ENCODE measurements around the gene NOL8. TPM values are rescaled to one million over a fixed set of nuclear protein-coding genes. Genes with fewer than 3 reads are reported as not detected.

NOL8 gene
- polyA plus RNA-seq, 2 donors, result 13.4 to 20.5 TPM

DNA sequence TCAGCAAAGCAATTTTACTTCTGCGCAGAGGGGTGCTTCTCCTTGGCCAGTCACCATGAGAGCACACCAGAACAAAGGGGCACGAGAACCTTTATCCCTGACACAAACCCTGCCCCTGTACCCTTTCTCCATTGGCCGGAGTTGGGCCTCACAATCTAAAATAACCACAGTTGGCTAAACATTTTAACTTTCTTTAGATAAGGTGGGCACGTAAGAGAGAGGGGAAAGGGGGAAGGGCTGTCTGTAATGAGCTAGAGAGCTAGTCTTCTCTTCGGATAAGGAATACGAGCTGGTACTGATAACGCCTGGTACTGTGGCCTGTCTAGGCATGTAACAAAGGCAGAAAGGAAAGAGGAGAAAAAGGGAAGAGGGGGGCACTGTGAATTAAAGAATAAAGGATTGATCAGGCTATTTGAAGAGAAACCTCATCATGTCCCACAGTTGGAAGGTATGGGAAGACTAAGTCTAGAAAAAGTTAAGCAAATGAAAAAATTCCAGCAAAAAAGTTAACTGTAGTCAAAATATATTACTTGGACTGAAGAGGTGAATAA lies 29.8 kb downstream of the NOL8 start:
- peaks cover 0 to 3% of the 10 kb centered on the region in 2 donors for H3K36me3 ChIP-seq (ENCODE audit: control insufficient read depth in 2 of 2, insufficient read depth in 2 of 2, low read length in 1 of 2)
- 63 to 75% methylated on average over 7 of the region's 7 CpGs for WGBS, 2 donors
- no peak overlapping the region for H3K4me3 ChIP-seq (ENCODE audit: low read depth in 1 of 2, low read length in 2 of 2)
- H3K4me1 ChIP-seq (ENCODE audit: control insufficient read depth in 2 of 2, insufficient read depth in 2 of 2, low read length in 1 of 2), result peaks cover 3 to 8% of the 10 kb centered on the region in 2 donors
- no peak overlapping the region for H3K27ac ChIP-seq (ENCODE audit: low read depth in 2 of 2, low read length in 1 of 2)
- H3K9me3 ChIP-seq (ENCODE audit: control insufficient read depth in 2 of 2, insufficient read depth in 1 of 2, low read depth in 1 of 2, low read length in 1 of 2), result no peaks in the 10 kb centered on the region
- no peaks in the 10 kb centered on the region for H3K27me3 ChIP-seq (ENCODE audit: control insufficient read depth in 1 of 2, insufficient read depth in 2 of 2, low read length in 2 of 2)

DNA sequence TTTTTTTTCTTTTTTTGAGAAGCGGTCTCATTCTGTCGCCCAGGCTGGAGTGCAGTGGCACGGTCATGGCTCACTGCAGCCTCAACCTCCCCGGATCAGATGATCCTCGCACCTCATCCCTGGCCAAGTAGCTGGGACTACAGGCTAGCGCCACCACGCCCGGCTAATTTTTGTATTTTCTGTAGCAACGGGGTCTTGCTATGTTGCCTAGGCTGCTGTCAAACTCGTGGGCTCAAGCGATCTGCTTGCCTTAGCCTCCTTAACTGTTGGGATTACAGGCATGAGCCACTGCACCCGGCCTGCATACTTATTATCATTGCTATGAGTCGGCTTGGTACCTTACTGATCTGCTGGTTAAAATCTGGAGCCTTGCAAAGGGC lies 30.9 kb downstream of the NOL8 start:
- Histone ChIP-seq H3K27me3 (ENCODE audit: control insufficient read depth in 1 of 2, insufficient read depth in 2 of 2, low read length in 2 of 2) (no peaks in the 10 kb centered on the region), H3K9me3 (ENCODE audit: control insufficient read depth in 2 of 2, insufficient read depth in 1 of 2, low read depth in 1 of 2, low read length in 1 of 2) (no peaks in the 10 kb centered on the region), H3K27ac (ENCODE audit: low read depth in 2 of 2, low read length in 1 of 2) (peak overlapping the region; percentile 38 to 78), H3K36me3 (ENCODE audit: control insufficient read depth in 2 of 2, insufficient read depth in 2 of 2, low read length in 1 of 2) (peaks cover 0 to 3% of the 10 kb centered on the region in 2 donors), H3K4me1 (ENCODE audit: control insufficient read depth in 2 of 2, insufficient read depth in 2 of 2, low read length in 1 of 2) (peaks cover 3 to 8% of the 10 kb centered on the region in 2 donors), H3K4me3 (ENCODE audit: low read depth in 1 of 2, low read length in 2 of 2) (peak overlapping the region; percentile 62 to 92)
- 11 to 14% methylated on average over 13 of the region's 13 CpGs for WGBS, 2 donors

DNA sequence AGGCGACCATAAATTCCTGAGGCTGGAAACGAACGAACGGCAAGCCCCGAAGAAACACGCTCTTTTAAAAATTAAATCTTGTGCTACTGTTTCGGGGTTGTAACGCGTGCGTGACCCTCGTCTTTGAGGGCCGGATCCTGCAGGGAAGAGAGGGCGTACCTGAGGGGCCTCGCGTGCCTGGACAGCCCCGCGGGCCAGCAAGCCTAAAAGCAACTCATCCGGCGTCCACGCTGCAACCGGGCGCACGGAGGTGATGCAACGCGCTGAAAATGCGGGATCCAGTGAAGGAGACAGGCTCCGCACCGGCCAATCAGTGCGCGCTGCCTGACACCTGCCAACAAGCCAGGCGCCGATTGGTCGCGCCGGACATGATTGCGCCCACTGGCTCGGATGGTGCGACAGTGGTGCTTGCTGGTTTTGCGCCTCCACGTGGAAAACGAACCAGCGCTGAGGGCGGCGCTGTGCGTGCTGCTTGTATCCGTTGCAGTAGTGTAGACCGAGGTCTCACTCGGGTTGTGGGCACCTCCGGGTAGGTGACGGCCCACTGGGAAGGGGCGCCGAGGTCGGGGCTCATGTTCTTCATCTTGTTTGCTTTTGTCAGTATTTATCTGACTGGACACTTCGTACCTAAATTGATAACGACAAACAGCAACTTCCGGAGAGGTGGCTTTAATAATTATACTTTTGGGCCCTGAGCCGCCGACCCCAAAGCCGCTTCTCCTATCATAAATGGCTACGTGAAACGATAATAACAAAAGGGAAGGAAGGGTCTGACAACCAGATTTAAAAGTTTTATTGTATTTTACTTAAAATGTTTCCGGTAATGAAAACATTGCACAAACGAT lies 31.5 kb downstream of the NOL8 start, which contains the start of gene IARS1:
IARS1 (minus strand) TSS at position 246 of the 845 bp plus-strand sequence. CDS start 4,278 bp downstream, outside the sequence.
- 0% methylated on average over 63 of the region's 63 CpGs for WGBS, 2 donors
- Histone ChIP-seq H3K36me3 (ENCODE audit: control insufficient read depth in 2 of 2, insufficient read depth in 2 of 2, low read length in 1 of 2) (no peaks in the 10 kb centered on the region), H3K4me3 (ENCODE audit: low read depth in 1 of 2, low read length in 2 of 2) (peak within 1 kb of the TSS; percentile 81 to 92), H3K27me3 (ENCODE audit: control insufficient read depth in 1 of 2, insufficient read depth in 2 of 2, low read length in 2 of 2) (no peaks in the 10 kb centered on the region), H3K9me3 (ENCODE audit: control insufficient read depth in 2 of 2, insufficient read depth in 1 of 2, low read depth in 1 of 2, low read length in 1 of 2) (no peaks in the 10 kb centered on the region), H3K27ac (ENCODE audit: low read depth in 2 of 2, low read length in 1 of 2) (peak within 1 kb of the TSS; percentile 78 to 86), H3K4me1 (ENCODE audit: control insufficient read depth in 2 of 2, insufficient read depth in 2 of 2, low read length in 1 of 2) (peaks cover 3 to 8% of the 10 kb centered on the region in 2 donors)

DNA sequence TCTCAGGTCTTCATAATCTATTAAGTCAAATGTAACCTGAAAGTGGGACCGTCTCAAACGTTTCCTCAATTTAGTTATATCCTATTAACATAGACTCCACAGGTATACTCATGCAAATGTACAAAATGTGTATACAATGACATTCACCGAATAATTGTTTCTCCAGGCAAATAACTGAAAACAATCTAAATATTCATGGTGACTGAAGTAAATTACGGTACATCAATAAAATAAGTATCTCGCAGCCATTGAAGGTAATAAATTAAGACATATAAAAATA lies 32.1 kb downstream of the NOL8 start:
- H3K27ac ChIP-seq (ENCODE audit: low read depth in 2 of 2, low read length in 1 of 2), result no peak overlapping the region
- 1% methylated on average over 5 of the region's 5 CpGs for WGBS, 2 donors
- H3K27me3 ChIP-seq (ENCODE audit: control insufficient read depth in 1 of 2, insufficient read depth in 2 of 2, low read length in 2 of 2), result no peaks in the 10 kb centered on the region
- H3K9me3 ChIP-seq (ENCODE audit: control insufficient read depth in 2 of 2, insufficient read depth in 1 of 2, low read depth in 1 of 2, low read length in 1 of 2), result no peaks in the 10 kb centered on the region
- H3K4me3 ChIP-seq (ENCODE audit: low read depth in 1 of 2, low read length in 2 of 2), result peak overlapping the region; percentile 81 to 92
- H3K4me1 ChIP-seq (ENCODE audit: control insufficient read depth in 2 of 2, insufficient read depth in 2 of 2, low read length in 1 of 2), result peaks cover 3 to 8% of the 10 kb centered on the region in 2 donors
- no peaks in the 10 kb centered on the region for H3K36me3 ChIP-seq (ENCODE audit: control insufficient read depth in 2 of 2, insufficient read depth in 2 of 2, low read length in 1 of 2)

DNA sequence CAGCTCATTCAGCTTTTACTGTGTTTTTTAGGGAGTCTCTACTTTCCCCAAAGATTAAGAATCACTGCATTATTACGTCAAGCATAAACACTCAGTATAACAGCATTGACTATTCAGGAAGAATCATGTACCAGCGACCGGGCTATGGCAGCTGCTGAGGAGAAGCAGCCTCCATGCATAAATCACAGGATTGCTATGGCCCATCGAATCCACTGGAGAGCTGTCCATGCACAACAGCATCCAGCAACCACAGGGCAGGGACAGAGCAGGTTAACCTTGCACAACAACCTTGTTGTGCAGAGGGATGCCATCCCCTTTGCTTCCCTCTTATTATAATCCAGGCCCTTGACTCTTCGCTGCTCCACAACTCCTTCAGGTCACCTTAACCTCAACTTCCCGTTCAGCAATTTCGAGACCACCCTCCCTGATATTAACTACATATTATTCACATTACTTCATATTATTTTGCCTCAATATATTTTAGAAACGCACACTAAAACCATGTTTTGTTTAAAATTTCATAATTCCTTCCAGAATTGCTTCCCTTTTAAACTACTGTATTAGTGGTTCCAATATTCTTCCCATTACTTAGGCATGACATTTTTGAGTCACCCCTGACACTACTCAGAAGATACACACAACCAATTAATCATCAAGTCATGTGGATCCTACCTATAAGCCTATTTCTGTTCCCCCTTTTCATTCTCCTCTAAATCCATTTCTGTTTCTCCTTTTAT lies 32.6 kb downstream of the NOL8 start:
- Histone ChIP-seq H3K27me3 (ENCODE audit: control insufficient read depth in 1 of 2, insufficient read depth in 2 of 2, low read length in 2 of 2) (no peaks in the 10 kb centered on the region), H3K36me3 (ENCODE audit: control insufficient read depth in 2 of 2, insufficient read depth in 2 of 2, low read length in 1 of 2) (no peaks in the 10 kb centered on the region), H3K4me1 (ENCODE audit: control insufficient read depth in 2 of 2, insufficient read depth in 2 of 2, low read length in 1 of 2) (peaks cover 3 to 8% of the 10 kb centered on the region in 2 donors), H3K9me3 (ENCODE audit: control insufficient read depth in 2 of 2, insufficient read depth in 1 of 2, low read depth in 1 of 2, low read length in 1 of 2) (no peaks in the 10 kb centered on the region), H3K4me3 (ENCODE audit: low read depth in 1 of 2, low read length in 2 of 2) (peak overlapping the region; percentile 9 to 92), H3K27ac (ENCODE audit: low read depth in 2 of 2, low read length in 1 of 2) (no peak overlapping the region)
- 59 to 62% methylated on average over 8 of the region's 8 CpGs for WGBS, 2 donors

DNA sequence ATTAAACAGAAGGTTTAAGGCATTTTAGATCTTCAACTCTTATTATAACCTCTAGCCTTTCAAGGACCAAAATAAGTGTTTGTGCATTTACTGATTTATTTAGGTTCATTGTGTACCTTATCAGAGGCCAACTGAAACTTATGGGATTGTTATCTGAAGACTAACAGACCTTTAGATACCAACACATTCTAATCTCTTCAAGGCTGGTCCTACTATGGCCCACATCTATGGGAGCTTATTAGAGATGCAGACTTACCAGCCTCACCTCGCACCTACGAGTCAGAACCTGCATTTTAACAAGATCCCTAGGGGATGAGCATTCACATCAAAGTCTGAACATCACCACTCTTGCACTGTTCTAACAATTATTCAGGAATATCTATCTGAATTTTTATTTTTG lies 33.6 kb downstream of the NOL8 start:
- Histone ChIP-seq H3K27me3 (ENCODE audit: control insufficient read depth in 1 of 2, insufficient read depth in 2 of 2, low read length in 2 of 2) (no peaks in the 10 kb centered on the region), H3K4me3 (ENCODE audit: low read depth in 1 of 2, low read length in 2 of 2) (no peak overlapping the region), H3K9me3 (ENCODE audit: control insufficient read depth in 2 of 2, insufficient read depth in 1 of 2, low read depth in 1 of 2, low read length in 1 of 2) (no peaks in the 10 kb centered on the region), H3K4me1 (ENCODE audit: control insufficient read depth in 2 of 2, insufficient read depth in 2 of 2, low read length in 1 of 2) (peaks cover 3 to 8% of the 10 kb centered on the region in 2 donors), H3K27ac (ENCODE audit: low read depth in 2 of 2, low read length in 1 of 2) (no peak overlapping the region), H3K36me3 (ENCODE audit: control insufficient read depth in 2 of 2, insufficient read depth in 2 of 2, low read length in 1 of 2) (no peaks in the 10 kb centered on the region)
- WGBS, 2 donors, result 65 to 84% methylated on average over 2 of the region's 2 CpGs

DNA sequence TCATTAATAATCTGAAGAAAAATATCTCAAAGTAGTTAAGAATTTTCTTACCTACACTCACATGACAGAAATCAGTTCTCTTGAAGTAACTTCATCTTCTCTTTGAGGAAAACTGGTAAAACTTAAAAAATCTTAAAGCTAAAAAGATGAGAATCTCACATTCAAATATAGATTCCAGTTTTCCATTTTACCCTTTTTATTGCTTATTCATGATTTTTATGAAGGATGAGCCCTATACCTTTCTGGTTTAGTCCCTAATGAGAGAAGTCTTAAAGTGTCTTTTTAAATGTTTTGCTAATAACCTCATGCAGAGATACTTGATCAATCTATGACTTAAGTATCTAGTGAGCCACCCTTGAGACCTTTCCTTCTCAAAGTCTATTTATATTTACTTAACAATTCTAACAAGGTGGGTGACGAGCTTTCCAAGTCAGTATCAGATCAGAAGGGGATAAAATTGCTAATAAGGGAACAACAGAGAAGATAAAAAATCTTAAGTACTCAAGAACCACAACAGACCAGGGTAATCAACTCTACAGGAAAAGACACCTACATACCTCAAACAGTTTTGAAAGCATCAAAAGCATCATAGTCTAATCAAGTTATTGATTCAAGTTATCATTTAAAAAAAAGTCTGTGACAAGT lies 34.2 kb downstream of the NOL8 start:
- Histone ChIP-seq H3K4me1 (ENCODE audit: control insufficient read depth in 2 of 2, insufficient read depth in 2 of 2, low read length in 1 of 2) (peaks cover 3 to 8% of the 10 kb centered on the region in 2 donors), H3K9me3 (ENCODE audit: control insufficient read depth in 2 of 2, insufficient read depth in 1 of 2, low read depth in 1 of 2, low read length in 1 of 2) (no peaks in the 10 kb centered on the region), H3K27ac (ENCODE audit: low read depth in 2 of 2, low read length in 1 of 2) (no peak overlapping the region), H3K4me3 (ENCODE audit: low read depth in 1 of 2, low read length in 2 of 2) (no peak overlapping the region), H3K27me3 (ENCODE audit: control insufficient read depth in 1 of 2, insufficient read depth in 2 of 2, low read length in 2 of 2) (no peaks in the 10 kb centered on the region), H3K36me3 (ENCODE audit: control insufficient read depth in 2 of 2, insufficient read depth in 2 of 2, low read length in 1 of 2) (no peaks in the 10 kb centered on the region)
- 68 to 80% methylated on average over 1 of the region's 1 CpG for WGBS, 2 donors

DNA sequence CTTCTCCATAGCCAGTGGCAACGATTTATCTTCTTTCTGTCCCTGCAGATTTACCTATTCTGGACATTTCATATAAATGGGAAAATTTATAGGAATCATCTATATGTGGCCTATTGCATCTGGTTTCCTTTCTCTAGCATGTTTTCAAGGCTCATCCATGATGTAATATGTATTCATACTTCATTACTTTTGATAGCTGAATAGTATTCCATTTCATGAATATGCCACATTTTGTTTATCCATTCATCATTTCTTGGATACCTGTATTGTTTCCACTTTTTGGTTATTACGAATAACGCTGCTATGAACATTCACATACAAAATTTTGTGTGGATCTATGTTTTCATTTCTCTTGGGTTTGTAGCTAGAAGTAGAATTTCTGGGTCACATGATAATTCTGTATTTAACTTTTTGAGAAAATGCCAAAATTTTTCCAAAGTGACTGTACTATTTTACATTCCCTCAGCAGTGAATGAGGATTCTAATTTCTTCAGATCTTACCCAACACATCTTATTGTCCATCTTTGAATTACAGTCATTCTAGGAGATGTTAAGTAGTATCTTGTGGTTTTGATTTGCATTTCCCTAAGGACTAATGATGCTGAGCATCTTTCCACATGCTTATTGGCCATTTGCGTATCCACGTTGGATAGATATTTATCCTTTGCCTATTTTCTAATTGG lies 35.3 kb downstream of the NOL8 start:
- no peak overlapping the region for H3K4me3 ChIP-seq (ENCODE audit: low read depth in 1 of 2, low read length in 2 of 2)
- H3K4me1 ChIP-seq (ENCODE audit: control insufficient read depth in 2 of 2, insufficient read depth in 2 of 2, low read length in 1 of 2), result peaks cover 3 to 8% of the 10 kb centered on the region in 2 donors
- H3K36me3 ChIP-seq (ENCODE audit: control insufficient read depth in 2 of 2, insufficient read depth in 2 of 2, low read length in 1 of 2), result no peaks in the 10 kb centered on the region
- no peaks in the 10 kb centered on the region for H3K27me3 ChIP-seq (ENCODE audit: control insufficient read depth in 1 of 2, insufficient read depth in 2 of 2, low read length in 2 of 2)
- no peaks in the 10 kb centered on the region for H3K9me3 ChIP-seq (ENCODE audit: control insufficient read depth in 2 of 2, insufficient read depth in 1 of 2, low read depth in 1 of 2, low read length in 1 of 2)
- 87 to 96% methylated on average over 5 of the region's 5 CpGs for WGBS, 2 donors
- H3K27ac ChIP-seq (ENCODE audit: low read depth in 2 of 2, low read length in 1 of 2), result no peak overlapping the region

DNA sequence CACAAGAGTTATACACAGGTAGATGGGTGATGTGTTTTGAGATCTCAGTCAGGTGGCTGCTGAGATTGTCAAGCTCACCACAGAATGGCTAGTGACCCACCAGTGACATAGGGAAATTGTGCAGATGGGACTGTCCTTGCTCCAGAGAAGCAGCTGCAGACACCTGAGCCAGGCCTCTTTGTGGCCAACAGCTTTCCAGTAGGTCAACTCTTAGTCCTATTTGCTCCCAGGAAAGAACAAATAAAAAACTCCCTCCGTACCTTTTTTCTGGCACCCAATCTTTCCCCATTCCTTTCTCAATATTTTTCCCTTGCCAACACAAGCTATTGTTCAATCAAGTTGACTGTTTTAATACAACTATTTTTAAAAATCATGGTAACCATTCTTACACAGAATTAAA lies 45.8 kb downstream of the NOL8 start:
- 85 to 97% methylated on average over 1 of the region's 1 CpG for WGBS, 2 donors
- Histone ChIP-seq H3K4me3 (ENCODE audit: low read depth in 1 of 2, low read length in 2 of 2) (no peak overlapping the region), H3K9me3 (ENCODE audit: control insufficient read depth in 2 of 2, insufficient read depth in 1 of 2, low read depth in 1 of 2, low read length in 1 of 2) (no peaks in the 10 kb centered on the region), H3K27me3 (ENCODE audit: control insufficient read depth in 1 of 2, insufficient read depth in 2 of 2, low read length in 2 of 2) (no peaks in the 10 kb centered on the region), H3K4me1 (ENCODE audit: control insufficient read depth in 2 of 2, insufficient read depth in 2 of 2, low read length in 1 of 2) (no peaks in the 10 kb centered on the region), H3K27ac (ENCODE audit: low read depth in 2 of 2, low read length in 1 of 2) (no peak overlapping the region), H3K36me3 (ENCODE audit: control insufficient read depth in 2 of 2, insufficient read depth in 2 of 2, low read length in 1 of 2) (peaks cover 15 to 16% of the 10 kb centered on the region in 2 donors)
